Peyer's patch (tissue), 4 donors: ENCODE measurements around the gene MYOC.

Experiments
- POLR2A ChIP-seq, 2 donors: fragments of 450-650 bp; IDR thresholded peaks; one replicate each; pipeline ENCODE4 v1.5.1; 2017; ENCODE audit warnings: antibody characterized with exemption in 2 of 2, mild to moderate bottlenecking in 2 of 2, moderate library complexity in 2 of 2
- TF ChIP-seq, protein P1 (sequence below), 6 experiments: fragments of 450-650 bp in 4 of 6; fragments of 200-600 bp in 2 of 6; sonication (generic) in 1 of 6; IDR thresholded peaks; one replicate each; pipeline ENCODE4 v1.5.1; 2017 to 2019; ENCODE audit warnings: antibody characterized with exemption in 6 of 6, mild to moderate bottlenecking in 3 of 6, moderate library complexity in 1 of 6

- TF ChIP-seq, protein P1, sequence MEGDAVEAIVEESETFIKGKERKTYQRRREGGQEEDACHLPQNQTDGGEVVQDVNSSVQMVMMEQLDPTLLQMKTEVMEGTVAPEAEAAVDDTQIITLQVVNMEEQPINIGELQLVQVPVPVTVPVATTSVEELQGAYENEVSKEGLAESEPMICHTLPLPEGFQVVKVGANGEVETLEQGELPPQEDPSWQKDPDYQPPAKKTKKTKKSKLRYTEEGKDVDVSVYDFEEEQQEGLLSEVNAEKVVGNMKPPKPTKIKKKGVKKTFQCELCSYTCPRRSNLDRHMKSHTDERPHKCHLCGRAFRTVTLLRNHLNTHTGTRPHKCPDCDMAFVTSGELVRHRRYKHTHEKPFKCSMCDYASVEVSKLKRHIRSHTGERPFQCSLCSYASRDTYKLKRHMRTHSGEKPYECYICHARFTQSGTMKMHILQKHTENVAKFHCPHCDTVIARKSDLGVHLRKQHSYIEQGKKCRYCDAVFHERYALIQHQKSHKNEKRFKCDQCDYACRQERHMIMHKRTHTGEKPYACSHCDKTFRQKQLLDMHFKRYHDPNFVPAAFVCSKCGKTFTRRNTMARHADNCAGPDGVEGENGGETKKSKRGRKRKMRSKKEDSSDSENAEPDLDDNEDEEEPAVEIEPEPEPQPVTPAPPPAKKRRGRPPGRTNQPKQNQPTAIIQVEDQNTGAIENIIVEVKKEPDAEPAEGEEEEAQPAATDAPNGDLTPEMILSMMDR (IDR thresholded peaks at IDR 0.05): no peak
- TF ChIP-seq POLR2A (IDR thresholded peaks at IDR 0.05): no peak
These were observed 8.7 kb upstream of the MYOC start for GRCh38 chr1:171661076-171661650.
